GM19239 (cell line): Measurements from ENCODE around the gene VDAC1.
A peak's percentile ranks its signal among the peaks of the same experiment; 100 is the strongest.

Source experiments
- DNase-seq: peaks from one replicate; pipeline ENCODE4 v3.0.0; 2011; ENCODE audit warnings: low spot score; ENCODE audit not compliant: insufficient read length
- FAIRE-seq: peaks from 2 replicates; lab custom pipeline; 2011; peaks lifted over from hg19 to GRCh38; lab: Jason Lieb, UNC

The VDAC1 gene

DNA sequence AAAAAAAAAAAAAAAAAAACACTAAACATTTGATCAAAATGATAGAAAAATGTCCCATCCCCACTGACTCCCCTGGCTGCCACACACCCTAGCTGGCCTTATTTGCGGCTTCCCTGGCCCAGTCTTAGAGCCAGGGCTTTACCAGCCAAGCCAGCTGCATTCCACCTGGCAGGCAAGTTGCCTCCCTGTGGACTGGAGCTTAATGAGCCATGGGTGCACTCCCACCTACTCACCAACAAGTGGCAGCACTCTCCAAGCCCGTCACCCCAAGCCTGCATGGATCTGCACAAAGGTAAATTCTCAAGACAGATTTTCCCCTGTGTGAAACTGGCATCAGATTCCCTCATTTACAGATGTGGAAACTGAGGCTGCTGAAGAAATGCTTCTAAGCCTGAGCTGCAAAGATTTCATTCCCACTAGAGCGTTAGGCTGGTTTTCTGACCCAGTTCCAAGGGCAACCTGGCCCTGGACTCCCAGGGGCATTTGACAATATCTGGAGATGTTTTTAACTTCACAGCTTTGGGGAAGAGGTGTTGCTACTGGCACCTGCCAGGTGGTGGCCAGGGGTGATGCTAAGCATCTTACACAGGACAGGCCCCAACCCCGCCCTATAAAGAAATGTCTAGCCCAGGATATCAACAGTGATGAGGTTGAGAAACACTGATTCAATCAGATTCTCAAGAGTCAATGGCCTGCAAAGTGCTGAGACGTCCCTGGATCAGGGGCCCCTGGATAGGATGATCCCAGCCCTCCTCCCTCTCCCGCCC is 21.9 kb upstream of the VDAC1 start:
- peak; percentile 65 for DNase-seq
- FAIRE-seq = peak; percentile 84

DNA sequence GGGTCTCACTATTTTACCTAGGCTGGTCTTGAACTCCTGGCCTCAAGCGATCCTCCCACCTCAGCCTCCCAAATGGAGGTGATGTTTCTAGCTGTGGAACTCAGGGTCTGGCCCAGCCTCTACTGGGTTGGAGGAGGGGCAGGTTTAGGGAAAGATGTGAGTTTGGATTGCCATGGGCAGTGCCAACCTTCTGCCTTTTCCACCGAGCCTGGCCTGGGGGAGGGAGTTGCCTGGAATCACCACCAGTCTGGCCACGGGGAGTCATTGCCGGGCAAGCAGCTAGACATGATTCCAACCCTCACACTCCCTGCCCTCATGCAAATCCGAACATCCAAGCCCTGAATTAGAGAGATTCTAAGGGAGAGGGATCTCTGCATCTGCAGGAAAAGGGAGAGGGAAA is 21.0 kb upstream of the VDAC1 start:
- DNase-seq (no peak), FAIRE-seq (no peak)

DNA sequence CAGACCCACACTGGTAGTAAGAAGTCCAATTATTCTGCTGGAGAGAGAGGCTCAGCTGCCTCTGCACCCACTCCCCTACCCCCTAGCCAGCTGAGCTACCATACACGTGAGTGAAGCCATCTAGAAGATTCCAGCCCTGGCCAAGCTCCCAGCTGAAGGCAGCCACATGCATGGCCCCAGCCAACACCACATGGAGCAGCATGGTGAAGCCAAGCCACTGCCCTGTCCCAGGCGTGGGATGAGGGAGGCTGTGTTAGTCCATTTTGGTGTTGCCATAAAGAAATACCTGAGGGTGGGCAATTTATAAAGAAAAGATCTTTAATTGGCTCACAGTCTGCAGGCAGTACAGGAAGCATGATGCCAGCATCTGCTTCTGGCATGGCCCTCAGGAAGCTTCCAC is 20.0 kb upstream of the VDAC1 start:
- no peak for DNase-seq
- no peak for FAIRE-seq

DNA sequence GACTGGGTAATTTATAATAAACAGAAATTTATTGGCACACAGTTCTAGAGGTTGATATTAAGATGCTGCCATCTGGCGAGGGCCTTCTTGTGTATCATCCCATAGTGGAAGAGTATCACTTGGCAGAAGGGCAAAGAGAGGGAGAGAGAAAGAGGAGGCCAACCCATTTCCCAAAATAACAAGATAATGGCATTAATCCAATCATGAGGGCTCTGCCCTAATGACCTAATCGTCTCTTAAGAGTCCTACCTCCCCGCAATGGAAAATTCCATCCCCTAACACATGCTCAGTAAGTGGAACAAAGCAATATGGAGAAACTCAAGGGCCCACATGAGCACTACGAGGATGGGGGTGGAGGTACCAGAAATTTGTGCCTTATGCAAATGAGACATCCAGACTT is 17.6 kb upstream of the VDAC1 start:
- FAIRE-seq = no peak
- no peak for DNase-seq

DNA sequence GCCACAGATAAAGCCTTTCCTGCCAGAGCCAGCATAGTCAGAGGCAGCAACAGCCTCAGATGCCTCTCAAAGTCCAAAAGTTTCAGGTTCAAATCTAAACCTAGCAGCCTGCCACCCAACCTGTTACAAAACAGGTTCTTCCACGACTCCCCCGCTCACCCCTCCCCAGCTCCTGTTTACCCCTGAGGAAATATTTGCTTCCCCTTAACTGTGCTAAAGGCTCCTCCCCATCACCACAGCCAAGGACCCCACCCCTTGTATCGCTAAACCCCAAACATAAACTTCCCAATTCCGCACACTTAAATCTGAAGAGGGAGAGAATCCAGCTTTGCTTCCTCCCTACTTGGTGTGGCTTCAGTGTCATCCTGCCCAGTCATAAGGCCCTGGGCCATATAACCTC is 15.4 kb upstream of the VDAC1 start:
- FAIRE-seq (no peak), DNase-seq (no peak)

DNA sequence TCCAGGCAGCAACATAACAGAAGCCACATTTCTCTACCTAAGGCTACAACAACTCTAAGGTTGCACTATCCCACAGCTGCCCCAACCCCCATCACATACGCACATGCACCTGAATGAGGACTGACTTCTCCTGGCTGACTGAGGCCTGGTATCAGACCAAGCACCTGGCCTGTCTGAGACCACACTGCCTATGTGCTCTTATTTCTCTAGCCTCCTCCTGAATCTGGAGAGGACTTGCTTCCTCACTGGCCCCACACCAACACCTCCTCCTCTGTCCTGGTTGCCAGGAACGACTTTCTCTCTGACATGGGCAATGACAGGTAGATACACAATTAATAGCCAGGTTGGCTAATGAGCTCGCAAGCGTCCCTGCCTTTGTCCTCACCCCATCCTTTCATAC is 14.9 kb upstream of the VDAC1 start:
- no peak for FAIRE-seq

DNA sequence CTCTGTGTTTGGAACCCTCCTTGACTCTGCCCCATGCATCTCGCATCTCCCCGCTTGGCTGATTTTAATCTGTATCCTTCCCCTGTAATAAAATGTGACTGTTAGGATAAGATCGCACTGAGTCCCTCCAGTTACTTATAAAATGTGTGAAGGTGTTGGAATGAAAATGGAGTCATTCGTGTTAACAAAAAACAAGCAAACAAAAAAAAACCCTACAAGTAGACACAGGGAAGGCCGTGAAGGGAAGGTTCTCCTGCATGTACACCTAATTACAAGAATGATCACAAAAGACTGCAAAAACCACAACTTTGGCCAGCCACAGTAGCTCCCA is 14.2 kb upstream of the VDAC1 start:
- FAIRE-seq (no peak), DNase-seq (no peak)

More for the DNA sequence above, 14.9 kb upstream of the VDAC1 start:
- DNase-seq = no peak

DNA sequence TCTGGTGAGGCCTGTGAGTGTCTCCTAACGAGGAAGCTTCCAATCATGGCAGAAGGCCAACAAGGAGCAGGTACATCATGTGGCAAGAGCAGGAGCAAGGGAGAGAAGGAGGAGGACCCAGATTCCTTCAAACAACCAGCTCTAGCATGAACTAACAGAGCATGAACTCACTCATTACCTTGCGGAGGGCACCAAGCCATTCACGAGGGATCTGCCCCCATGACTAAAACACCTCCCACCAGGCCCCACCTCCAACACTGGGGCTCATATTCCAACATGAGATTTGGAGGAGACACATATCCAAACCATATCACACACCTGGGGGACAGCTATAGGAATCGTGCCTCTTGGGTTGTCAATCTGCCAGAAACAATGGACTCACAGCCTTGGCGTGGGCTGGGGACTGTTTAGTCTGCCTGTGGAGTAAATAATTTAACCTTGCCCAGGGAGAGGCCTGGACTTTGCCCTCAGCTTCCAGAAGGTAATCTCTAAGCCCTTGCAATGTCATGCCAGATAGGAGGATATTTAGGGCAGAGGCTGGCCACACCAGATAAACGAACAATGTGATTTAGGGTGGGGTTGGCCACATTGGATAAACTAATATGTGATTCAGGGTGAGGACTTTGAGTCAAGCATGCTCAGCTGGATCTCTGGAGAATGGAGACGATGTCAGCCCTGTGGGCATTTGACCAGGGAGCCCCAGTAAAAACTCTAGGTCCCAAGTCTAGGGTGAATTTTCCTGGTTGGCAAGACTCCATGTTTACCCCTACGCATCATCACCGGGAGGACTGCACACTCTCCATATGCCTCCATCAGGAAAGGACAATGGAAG is 13.6 kb upstream of the VDAC1 start:
- no peak for DNase-seq

DNA sequence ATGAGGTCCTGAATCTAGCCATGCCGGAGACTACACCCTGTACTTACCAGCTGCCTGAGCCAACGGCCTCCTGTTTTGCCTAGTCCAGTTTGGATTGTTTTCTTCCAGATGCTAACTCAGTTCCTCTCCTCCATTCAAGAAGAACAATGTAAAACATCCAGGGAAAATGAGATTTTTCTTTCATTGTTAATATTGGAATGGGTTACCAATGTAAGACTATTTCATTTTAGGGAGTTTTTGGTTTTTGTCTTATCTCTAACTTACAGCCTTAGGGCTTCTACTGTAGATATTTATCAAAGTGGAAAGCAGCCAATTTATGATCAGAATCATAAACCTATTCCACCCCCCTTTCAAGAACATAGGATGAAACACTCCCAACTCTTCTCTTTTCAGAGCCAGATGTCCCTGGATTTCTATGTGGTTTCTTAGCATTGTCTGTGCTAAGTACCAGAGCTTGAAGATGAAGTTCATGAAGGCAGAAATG is 3.5 kb upstream of the VDAC1 start:
- no peak for FAIRE-seq
- no peak for DNase-seq

More for the DNA sequence above, 13.6 kb upstream of the VDAC1 start:
- FAIRE-seq = no peak

DNA sequence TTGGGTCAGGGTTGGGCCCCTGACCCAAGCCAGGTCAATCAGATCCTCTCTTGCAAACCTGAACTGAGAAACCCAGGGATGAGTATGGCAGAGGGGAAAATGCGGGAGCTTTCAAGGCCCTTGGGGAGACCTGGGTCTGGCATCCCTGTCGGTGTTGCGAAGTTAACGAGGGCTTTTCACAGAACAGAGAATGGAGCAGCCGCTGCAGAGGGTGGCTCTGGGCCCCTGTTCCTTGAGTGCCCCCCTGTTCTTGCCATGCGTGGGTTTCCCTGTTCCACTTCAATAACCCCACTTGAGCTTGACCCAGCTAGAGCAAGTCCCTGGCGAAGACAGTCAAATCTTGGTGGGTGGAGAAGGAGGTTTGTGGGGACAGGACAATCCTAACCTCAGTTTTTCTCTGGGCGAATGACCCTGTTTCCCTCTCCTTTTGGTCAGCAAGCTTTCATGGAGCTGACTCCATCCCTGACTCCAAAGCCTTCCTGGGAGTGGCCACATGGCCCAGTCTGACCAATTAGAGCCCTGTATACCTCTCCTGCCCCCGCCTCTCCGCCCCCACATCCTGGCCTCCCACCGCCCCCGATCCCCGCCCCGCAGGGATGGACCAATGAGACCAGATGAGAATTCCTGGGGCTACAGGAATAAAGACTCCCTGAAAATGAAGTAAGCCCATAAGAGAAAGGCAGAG is 2.9 kb upstream of the VDAC1 start:
- FAIRE-seq (no peak), DNase-seq (no peak)

DNA sequence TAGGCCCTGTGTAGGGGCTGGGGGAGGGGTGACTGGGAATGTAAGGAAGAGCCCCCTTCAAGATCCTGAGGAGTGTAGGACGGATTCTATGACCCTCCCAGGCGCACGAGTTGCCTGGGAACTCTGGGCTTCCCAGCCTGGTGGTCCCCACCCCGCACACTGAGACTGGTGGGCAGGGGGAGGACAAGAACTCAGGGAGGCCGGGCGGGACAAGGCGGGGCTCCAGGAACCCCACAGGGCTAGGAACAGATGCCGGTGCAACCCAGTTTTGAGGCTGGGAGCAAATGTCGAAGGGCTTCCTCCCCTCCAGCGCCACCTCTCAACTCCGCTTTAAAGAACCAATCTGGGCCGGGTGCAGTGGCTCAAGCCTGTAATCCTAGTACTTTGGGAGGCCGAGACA is 1.3 kb upstream of the VDAC1 start:
- DNase-seq (no peak), FAIRE-seq (no peak)

DNA sequence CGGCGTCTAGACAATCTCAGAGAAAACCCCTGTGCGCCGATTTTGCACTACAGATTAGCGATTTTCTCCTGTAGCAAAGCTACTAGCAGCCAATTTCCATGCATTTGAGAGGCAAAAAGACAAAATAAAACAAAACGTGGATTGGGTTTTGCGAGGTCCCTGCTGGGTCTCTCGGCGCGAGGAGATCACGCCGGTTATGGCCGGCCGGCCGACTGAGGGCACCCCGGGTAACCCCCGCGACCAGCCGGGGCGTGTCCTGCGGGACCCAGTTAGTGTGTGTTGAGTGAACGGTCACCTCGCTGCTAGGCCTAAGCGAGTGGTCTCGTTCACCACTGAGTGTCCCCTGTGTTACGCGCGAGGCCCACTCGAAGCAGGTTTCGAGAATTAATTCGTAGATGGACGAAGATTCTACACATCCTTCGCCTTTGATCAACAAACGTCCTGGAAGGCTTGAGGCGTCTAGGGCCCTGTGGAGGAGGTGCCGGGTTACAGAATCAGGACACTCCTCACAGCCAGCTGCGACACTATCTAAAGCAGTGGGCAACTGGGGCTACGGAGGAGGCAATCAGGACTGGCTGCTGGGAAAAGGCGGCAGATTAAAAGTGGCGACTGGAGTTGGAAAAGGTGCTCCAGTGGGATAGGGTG is 764 bp upstream of the VDAC1 start:
- no peak for FAIRE-seq
- peak; percentile 30 for DNase-seq

DNA sequence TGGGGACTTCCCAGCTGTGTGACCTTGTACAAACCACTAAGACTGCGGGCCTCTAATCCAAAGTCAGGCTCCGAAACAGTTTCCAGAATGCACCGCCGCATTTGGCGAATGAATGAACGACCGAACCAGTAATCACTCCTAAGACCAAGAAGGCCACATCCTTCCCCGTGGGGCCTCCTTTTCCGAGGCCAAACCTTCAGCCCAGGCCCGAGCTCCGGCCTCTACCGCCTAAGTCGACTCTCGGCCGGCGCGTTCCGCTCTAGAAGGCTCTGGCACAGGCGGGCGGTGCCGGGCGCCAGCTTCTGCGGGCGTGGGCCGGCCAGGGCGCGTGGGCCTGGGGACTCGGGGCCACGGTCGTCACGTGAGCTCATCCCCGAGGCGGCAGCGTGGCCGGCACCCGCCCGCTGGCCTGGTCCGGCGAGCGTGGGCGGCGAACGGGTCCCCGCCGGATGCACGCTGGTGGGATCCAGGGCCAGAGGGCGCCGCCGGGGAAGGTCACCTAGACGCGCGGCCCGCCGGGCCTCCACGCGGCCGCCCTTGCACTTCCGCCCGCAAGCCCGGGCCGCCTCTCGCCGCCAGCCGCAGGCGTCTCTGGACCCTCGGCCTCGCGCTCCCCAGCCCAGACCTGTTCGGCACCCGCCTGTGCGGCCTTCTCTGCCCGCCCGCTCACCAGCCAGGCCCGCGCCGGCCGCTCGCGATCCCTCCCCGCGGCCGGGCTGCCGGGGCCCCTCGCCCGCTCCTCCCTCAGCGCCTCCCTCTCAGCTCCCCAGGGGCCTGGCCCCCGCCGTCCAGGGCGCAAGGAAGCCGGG is 754 bp downstream of the VDAC1 start:
- DNase-seq (peak; percentile 56), FAIRE-seq (no peak)

DNA sequence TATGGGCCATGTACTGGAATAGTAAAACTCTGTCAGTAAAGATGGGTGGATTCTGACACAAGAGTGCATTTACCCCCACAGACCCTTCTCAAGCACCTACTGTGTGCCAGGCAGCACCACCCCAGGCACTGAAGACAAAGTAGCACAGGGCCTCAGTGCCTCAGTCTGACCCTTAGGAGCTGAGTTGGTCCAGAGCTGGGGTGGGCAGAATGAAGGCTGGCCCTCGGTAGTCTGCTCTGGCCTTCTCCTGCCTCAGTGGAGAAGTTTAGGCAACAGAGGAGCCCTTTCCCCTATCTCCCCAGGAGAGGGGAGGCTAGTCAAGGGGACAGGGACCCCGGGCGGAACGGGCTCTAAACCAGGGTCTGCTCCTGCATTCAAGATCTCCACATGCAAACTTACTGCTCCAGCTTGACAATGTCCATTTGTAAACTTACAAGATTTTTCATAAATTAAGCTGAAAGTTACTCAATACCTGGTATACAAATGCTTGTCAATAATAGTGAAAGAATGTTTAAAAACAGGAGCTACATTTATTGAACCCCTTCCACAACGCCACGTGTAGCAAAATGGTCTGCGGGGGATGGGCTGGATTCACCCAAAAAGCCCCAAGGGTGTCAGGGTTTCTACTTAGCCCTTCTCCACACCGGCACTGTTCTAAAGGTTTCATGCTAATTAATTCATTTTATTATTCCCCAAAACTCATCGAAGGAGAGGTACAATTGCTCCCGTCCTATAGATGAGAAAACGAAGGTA is 1.5 kb downstream of the VDAC1 start:
- DNase-seq = peak; percentile 18
- peak; percentile 59 for FAIRE-seq

DNA sequence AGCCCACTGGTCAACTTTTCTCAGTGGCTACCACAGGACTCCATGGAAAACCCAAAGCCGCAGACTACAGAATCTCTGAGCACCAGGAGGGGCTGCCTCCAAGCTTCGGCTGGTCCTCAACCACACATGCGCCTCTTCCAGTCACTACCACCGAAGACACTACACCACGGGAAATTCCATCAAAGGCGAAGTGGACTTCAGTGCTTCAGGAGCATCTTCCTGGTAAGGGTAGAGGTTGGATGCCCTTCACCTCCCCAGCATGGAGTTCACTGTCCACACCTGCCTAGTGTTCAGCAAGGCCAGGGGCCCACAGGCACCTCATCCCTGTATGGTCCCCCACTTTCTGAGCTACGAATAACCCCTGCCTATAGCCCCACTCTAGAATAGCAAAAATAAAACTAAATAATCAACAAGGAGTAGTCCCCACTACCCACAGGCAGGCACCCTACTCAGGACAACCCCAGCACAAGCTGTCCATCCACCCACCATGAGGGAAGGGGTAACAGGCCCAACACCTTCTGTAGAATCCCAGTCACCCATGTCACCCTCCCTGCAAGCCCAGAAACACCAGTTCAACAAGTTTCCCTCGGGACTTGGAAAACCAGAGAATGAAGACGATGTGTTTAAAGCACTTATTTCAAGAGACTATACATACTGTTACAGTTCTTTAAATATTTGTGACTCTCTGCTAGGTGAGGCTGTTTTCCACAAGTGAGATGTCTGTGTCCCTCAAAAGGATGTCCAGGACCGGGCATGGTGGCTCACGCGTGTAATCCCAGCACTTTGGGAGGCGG is 2.6 kb downstream of the VDAC1 start:
- no peak for FAIRE-seq
- no peak for DNase-seq

DNA sequence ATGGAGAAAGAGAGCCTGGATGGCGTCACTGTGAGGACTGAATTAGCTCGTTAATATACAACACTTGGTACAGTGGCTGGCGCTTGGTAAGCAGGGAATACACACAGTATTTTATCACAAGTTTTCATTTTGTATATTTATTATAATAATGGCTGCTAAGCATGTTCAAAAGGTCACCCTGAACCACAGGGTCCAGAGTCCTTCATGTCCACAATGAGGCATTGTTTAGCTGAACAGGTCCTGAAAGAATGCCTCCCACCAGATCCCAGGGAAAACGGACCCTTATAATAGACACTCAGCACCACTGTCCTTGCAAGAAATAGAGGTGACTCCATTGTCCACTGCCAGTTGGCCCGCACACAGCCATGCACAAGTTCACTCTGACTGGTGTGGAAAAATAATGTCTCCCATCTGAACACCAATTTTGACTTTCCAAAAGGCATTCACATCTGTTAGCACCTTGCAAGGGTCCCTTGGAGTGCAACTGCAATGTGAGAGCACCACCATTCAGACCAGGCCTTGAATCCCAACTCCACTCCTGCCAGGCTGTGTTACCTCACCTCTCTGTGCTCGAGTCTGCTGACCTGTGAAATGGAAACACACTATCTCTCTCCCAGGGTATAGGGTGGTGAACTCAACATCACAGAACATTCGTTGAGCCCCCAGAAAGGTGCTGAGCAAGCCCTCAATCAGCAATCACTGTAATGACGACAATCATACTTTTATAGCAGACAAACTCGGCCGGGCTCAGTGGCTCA is 3.9 kb downstream of the VDAC1 start:
- DNase-seq = no peak
- no peak for FAIRE-seq

DNA sequence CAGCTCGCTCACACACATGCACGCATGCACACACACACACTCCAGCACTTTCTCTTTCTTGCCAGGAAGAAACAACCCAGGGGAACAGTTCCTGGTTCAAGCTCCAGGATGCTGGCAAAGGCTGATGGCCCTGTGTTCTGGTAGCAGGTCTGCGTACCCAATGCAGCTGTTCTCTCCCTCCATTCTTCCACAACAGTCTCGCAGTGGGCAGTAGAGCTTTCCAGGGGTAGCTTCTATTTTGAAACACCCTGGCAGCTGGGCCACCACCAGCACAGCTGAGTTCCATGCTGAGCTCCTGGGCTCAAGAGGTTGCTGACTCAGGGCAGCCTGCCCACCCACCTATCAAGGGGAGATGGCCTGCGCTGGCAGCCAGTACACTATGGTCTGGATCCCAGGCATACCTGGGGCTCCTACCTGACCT is 4.7 kb downstream of the VDAC1 start:
- no peak for FAIRE-seq

DNA sequence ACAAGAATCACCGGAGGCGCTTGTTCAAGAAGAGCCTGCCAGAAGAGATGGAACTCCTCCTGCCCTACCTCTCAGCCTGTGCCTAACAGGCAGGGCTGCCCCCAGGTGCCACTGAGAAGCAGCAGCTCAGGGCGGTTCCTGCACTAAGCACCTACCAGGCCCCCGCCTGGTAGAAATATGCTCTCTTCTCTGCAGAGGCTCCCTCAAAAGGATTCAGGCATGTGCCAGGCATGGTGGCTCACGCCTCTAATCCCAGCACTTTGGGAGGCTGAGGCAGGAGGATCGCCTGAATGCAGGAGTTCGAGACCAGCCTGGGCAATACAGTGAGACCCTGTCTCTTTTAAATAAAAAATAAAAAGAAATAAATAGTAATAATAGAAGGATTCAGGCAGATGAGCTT is 6.0 kb downstream of the VDAC1 start:
- no peak for DNase-seq
- no peak for FAIRE-seq

More for the DNA sequence above, 4.7 kb downstream of the VDAC1 start:
- no peak for DNase-seq
